Measurements from ENCODE around the gene MCCD1.

DNA sequence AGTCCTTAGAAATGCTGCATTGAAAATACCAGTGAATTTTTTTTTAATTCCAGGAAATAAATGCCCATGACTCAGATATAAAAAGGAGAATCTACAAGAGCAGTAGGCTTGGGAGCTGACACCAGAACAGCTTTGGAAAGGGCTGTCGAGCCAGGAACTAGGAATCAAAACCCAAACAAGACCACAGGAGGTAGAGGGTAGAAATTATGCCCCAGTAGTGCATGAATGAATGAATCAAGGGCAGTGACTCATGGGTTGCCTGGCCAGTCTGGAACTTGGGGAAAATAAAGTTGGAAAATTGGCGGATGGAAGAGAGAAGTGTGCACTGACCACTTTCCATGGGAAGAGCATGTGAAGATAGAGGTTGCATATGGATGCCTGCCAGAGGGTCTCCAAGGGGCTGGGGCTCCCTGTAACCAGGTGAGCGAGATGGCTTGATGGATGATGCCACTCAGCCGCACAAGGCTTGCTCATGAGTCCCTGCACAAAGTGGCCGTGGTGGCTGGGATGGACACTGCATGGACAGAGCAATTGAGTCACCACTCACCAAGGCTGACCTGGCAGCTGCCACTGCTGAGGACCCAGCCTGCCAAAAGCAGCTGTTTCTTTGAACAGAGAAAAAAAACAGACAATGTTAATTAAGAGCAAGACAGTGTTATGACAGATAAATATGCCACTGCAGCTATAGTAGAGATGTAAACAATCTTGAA lies 15.2 kb upstream of the MCCD1 start:
- no peak for TF ChIP-seq POLR2A (IDR thresholded peaks at IDR 0.05)
- TF ChIP-seq, protein P1, sequence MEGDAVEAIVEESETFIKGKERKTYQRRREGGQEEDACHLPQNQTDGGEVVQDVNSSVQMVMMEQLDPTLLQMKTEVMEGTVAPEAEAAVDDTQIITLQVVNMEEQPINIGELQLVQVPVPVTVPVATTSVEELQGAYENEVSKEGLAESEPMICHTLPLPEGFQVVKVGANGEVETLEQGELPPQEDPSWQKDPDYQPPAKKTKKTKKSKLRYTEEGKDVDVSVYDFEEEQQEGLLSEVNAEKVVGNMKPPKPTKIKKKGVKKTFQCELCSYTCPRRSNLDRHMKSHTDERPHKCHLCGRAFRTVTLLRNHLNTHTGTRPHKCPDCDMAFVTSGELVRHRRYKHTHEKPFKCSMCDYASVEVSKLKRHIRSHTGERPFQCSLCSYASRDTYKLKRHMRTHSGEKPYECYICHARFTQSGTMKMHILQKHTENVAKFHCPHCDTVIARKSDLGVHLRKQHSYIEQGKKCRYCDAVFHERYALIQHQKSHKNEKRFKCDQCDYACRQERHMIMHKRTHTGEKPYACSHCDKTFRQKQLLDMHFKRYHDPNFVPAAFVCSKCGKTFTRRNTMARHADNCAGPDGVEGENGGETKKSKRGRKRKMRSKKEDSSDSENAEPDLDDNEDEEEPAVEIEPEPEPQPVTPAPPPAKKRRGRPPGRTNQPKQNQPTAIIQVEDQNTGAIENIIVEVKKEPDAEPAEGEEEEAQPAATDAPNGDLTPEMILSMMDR (IDR thresholded peaks at IDR 0.05), result no peak
- no peak for TF ChIP-seq POLR2AphosphoS5 (IDR thresholded peaks at IDR 0.05)
- TF ChIP-seq EP300 (IDR thresholded peaks at IDR 0.05), result no peak

All from suprapubic skin (tissue), 4 donors.